Uterus (tissue), 4 donors: ENCODE measurements around the gene ANXA4. TPM values are rescaled to one million over a fixed set of nuclear protein-coding genes. Genes with fewer than 3 reads are reported as not detected.

Experiments
- DNase-seq, 2 donors: peaks; one replicate each; pipeline ENCODE4 v3.0.0-alpha.2; 2019 to 2020
- H3K27ac ChIP-seq, 2 donors: fragments of 200-600 bp; sonication (generic); 1 replicate in 1 of 2; 2 replicates in 1 of 2; pipeline ENCODE4 v1.5.1; 2016 to 2018
- H3K27me3 ChIP-seq, 2 donors: fragments of 200-600 bp; sonication (generic); one replicate each; pipeline ENCODE4 v1.5.1; 2018 to 2019; ENCODE audit warnings: control low read depth in 1 of 2
- H3K36me3 ChIP-seq, 2 donors: fragments of 200-600 bp; sonication (generic); one replicate each; pipeline ENCODE4 v1.5.1; 2019; ENCODE audit warnings: control low read depth in 1 of 2
- H3K4me1 ChIP-seq, 2 donors: fragments of 200-600 bp; sonication (generic); one replicate each; pipeline ENCODE4 v1.5.1; 2018 to 2019; ENCODE audit warnings: control low read depth in 1 of 2
- H3K4me3 ChIP-seq, 2 donors: fragments of 200-600 bp; sonication (generic); 1 replicate in 1 of 2; 2 replicates in 1 of 2; pipeline ENCODE4 v1.5.1; 2018 to 2019; ENCODE audit warnings: mild to moderate bottlenecking in 1 of 2
- H3K9me3 ChIP-seq, 2 donors: fragments of 200-600 bp; sonication (generic); one replicate each; pipeline ENCODE4 v1.5.1; 2019; ENCODE audit warnings: control low read depth in 1 of 2
- CTCF ChIP-seq, 4 experiments: fragments of 200-600 bp in 2 of 4; fragments of 450-650 bp in 2 of 4; sonication (generic) in 2 of 4; IDR thresholded peaks; one replicate each; pipeline ENCODE4 v1.5.1; 2016 to 2019; ENCODE audit warnings: antibody characterized with exemption in 4 of 4, mild to moderate bottlenecking in 2 of 4, moderate library complexity in 1 of 4
- POLR2A ChIP-seq, 2 donors: fragments of 450-650 bp; IDR thresholded peaks; one replicate each; pipeline ENCODE4 v1.6.1; 2016; ENCODE audit warnings: antibody characterized with exemption in 2 of 2, mild to moderate bottlenecking in 1 of 2, moderate library complexity in 1 of 2
- intact Hi-C: fragments of 100-400 bp; cut with DNase I; formaldehyde crosslinking; loops from one replicate; pipeline ENCODE4 v1.15.1; 2023; ENCODE audit warnings: low total_unique reads
- total RNA-seq, 4 donors: library from RNA; depleted of rRNA in 3 of 4; stranded (reverse); fragments of >200 nt in 3 of 4; gene quantifications; one replicate each; pipeline versions ENCODE4 v1.1.0 to v1.2.4, GENCODE V29; 2014 to 2023
- donor health status: DM: yes; HTN: yes; CAD: no.

The ANXA4 gene
- total RNA-seq, 4 donors from 2014 or later: 17.4 to 78.5 (median 32.4) TPM

GRCh38 chr2:69715964-69716363, 26.0 kb upstream of the ANXA4 start:
- intact Hi-C loops: no loop called here
- no peak overlapping the region for H3K27ac ChIP-seq

GRCh38 chr2:69716555-69717120, 25.3 kb upstream of the ANXA4 start:
- Histone ChIP-seq H3K4me1 (no peaks in the 10 kb centered on the region), H3K27ac (no peak overlapping the region), H3K9me3 (no peaks in the 10 kb centered on the region), H3K27me3 (no peaks in the 10 kb centered on the region), H3K36me3 (no peaks in the 10 kb centered on the region), H3K4me3 (no peak overlapping the region)
- intact Hi-C loops: no loop called here
- DNase-seq: no peak
- no peak for TF ChIP-seq POLR2A (IDR thresholded peaks at IDR 0.05)
- TF ChIP-seq CTCF (IDR thresholded peaks at IDR 0.05): no peak

More at GRCh38 chr2:69715964-69716363, 26.0 kb upstream of the ANXA4 start:
- Histone ChIP-seq H3K36me3 (no peaks in the 10 kb centered on the region), H3K4me1 (no peaks in the 10 kb centered on the region), H3K27me3 (no peaks in the 10 kb centered on the region), H3K4me3 (no peak overlapping the region), H3K9me3 (no peaks in the 10 kb centered on the region)
- no peak for TF ChIP-seq CTCF (IDR thresholded peaks at IDR 0.05)
- TF ChIP-seq POLR2A (IDR thresholded peaks at IDR 0.05): no peak
- no peak for DNase-seq

GRCh38 chr2:69717186-69717585, 24.7 kb upstream of the ANXA4 start:
- DNase-seq: no peak
- TF ChIP-seq POLR2A (IDR thresholded peaks at IDR 0.05): no peak
- no peak for TF ChIP-seq CTCF (IDR thresholded peaks at IDR 0.05)
- no peaks in the 10 kb centered on the region for H3K27me3 ChIP-seq
- H3K4me1 ChIP-seq: no peaks in the 10 kb centered on the region
- H3K27ac ChIP-seq: no peak overlapping the region
- no peak overlapping the region for H3K4me3 ChIP-seq
- no peaks in the 10 kb centered on the region for H3K36me3 ChIP-seq
- intact Hi-C loops: no loop called here
- H3K9me3 ChIP-seq: no peaks in the 10 kb centered on the region

GRCh38 chr2:69717861-69718273, 24.1 kb upstream of the ANXA4 start:
- H3K4me1 ChIP-seq: no peaks in the 10 kb centered on the region
- intact Hi-C loops: no loop called here
- H3K27ac ChIP-seq: no peak overlapping the region
- H3K27me3 ChIP-seq: no peaks in the 10 kb centered on the region
- H3K36me3 ChIP-seq: no peaks in the 10 kb centered on the region
- DNase-seq: no peak
- no peaks in the 10 kb centered on the region for H3K9me3 ChIP-seq
- no peak overlapping the region for H3K4me3 ChIP-seq
- TF ChIP-seq POLR2A (IDR thresholded peaks at IDR 0.05): no peak
- no peak for TF ChIP-seq CTCF (IDR thresholded peaks at IDR 0.05)

GRCh38 chr2:69718338-69718965, 23.5 kb upstream of the ANXA4 start:
- Histone ChIP-seq H3K9me3 (no peaks in the 10 kb centered on the region), H3K36me3 (no peaks in the 10 kb centered on the region), H3K27ac (no peak overlapping the region), H3K4me1 (no peaks in the 10 kb centered on the region), H3K4me3 (no peak overlapping the region), H3K27me3 (no peaks in the 10 kb centered on the region)
- TF ChIP-seq POLR2A (IDR thresholded peaks at IDR 0.05) (no peak), CTCF (IDR thresholded peaks at IDR 0.05) (no peak)
- intact Hi-C loops: no loop called here
- DNase-seq: no peak
